ENCODE results near the gene TRIO. TPM values are rescaled to one million over a fixed set of nuclear protein-coding genes. Genes with fewer than 3 reads are reported as not detected.

Gene TRIO
- total RNA-seq, 5 donors from 2014 or later (not counting 1 experiment from before 2014, with no cell fraction given) = 6.2 to 31.1 (median 11.8) TPM

- ChIA-PET POLR2A (interaction anchor here in 1 of 2 donors (0.6 kb wide), 1 partner anchor 275 kb away, joined by 4 read pairs; no protein-coding TSS in a partner anchor), CTCF (no interaction called here)
- no peaks in the 10 kb centered on the region for H3K36me3 ChIP-seq (ENCODE audit: control insufficient read depth in 2 of 2, extremely low read depth in 1 of 2, insufficient read depth in 1 of 2, low read length in 1 of 2)
Observed at GRCh38 chr5:14374100-14374499, 231.0 kb downstream of the TRIO start.

GRCh38 chr5:14376789-14377188 lies 233.6 kb downstream of the TRIO start:
- ATAC-seq (replicated peaks in 1 of 4) (no peak), DNase-seq (no peak)
- H3K4me3 ChIP-seq (ENCODE audit: control insufficient read depth in 1 of 2, extremely low read depth in 1 of 2, low read length in 1 of 2) = no peak overlapping the region
- ChIA-PET POLR2A (interaction anchor here in 1 of 2 donors (0.7 kb wide), 1 partner anchor 237 kb away, joined by 3 read pairs; no protein-coding TSS in a partner anchor), CTCF (interaction anchor here in 1 of 2 donors (0.8 kb wide), 1 partner anchor 579 kb away, joined by 3 read pairs; no protein-coding TSS in a partner anchor)
- peaks cover 0 to 8% of the 10 kb centered on the region in 2 donors for H3K27me3 Mint-ChIP-seq
- WGBS (ENCODE audit: insufficient coverage) = no CpG with 5 or more reads among the region's 3 CpGs
- H3K9me3 ChIP-seq = no peaks in the 10 kb centered on the region
- no peak overlapping the region for H3K27ac Mint-ChIP-seq
- no peaks in the 10 kb centered on the region for H3K36me3 ChIP-seq (ENCODE audit: control insufficient read depth in 2 of 2, extremely low read depth in 1 of 2, insufficient read depth in 1 of 2, low read length in 1 of 2)
- no peaks in the 10 kb centered on the region for H3K36me3 Mint-ChIP-seq
- no peak overlapping the region for H3K27ac ChIP-seq (ENCODE audit: low read length)
- H3K4me1 Mint-ChIP-seq = no peaks in the 10 kb centered on the region
- no peaks in the 10 kb centered on the region for H3K4me1 ChIP-seq (ENCODE audit: control insufficient read depth in 1 of 2, extremely low read depth in 1 of 2, insufficient read depth in 2 of 2, low read length in 2 of 2)
- H3K9me3 Mint-ChIP-seq = no peaks in the 10 kb centered on the region
- H3K27me3 ChIP-seq (replicated peaks in 1 of 2; ENCODE audit: control insufficient read depth in 2 of 2, extremely low read depth in 1 of 2, insufficient read depth in 2 of 2, low read length in 1 of 2) = peaks cover 0 to 6% of the 10 kb centered on the region in 2 experiments
- no peak overlapping the region for H3K4me3 Mint-ChIP-seq

More at GRCh38 chr5:14374100-14374499, 231.0 kb downstream of the TRIO start:
- Mint-ChIP-seq H3K27ac (no peak overlapping the region), H3K9me3 (no peaks in the 10 kb centered on the region), H3K36me3 (no peaks in the 10 kb centered on the region), H3K27me3 (peaks cover 0 to 2% of the 10 kb centered on the region in 2 donors), H3K4me3 (no peak overlapping the region), H3K4me1 (no peaks in the 10 kb centered on the region)
- Histone ChIP-seq H3K27me3 (replicated peaks in 1 of 2; ENCODE audit: control insufficient read depth in 2 of 2, extremely low read depth in 1 of 2, insufficient read depth in 2 of 2, low read length in 1 of 2) (peaks cover 0 to 3% of the 10 kb centered on the region in 2 experiments), H3K9me3 (no peaks in the 10 kb centered on the region), H3K27ac (ENCODE audit: low read length) (no peak overlapping the region), H3K4me3 (ENCODE audit: control insufficient read depth in 1 of 2, extremely low read depth in 1 of 2, low read length in 1 of 2) (no peak overlapping the region), H3K4me1 (ENCODE audit: control insufficient read depth in 1 of 2, extremely low read depth in 1 of 2, insufficient read depth in 2 of 2, low read length in 2 of 2) (no peaks in the 10 kb centered on the region)
- 93% methylated on average over 4 of the region's 8 CpGs for WGBS (ENCODE audit: insufficient coverage)
- ATAC-seq (replicated peaks in 1 of 4) (no peak), DNase-seq (no peak)

- WGBS (ENCODE audit: insufficient coverage) = 95% methylated on average over 22 of the region's 35 CpGs
- POLR2A ChIA-PET = no interaction called here
Observed at GRCh38 chr5:14379739-14380497, 236.8 kb downstream of the TRIO start.

GRCh38 chr5:14380712-14381111 lies 237.6 kb downstream of the TRIO start:
- H3K27ac ChIP-seq (ENCODE audit: low read length) = no peak overlapping the region
- DNase-seq = no peak
- no peak overlapping the region for H3K4me3 ChIP-seq (ENCODE audit: control insufficient read depth in 1 of 2, extremely low read depth in 1 of 2, low read length in 1 of 2)
- Mint-ChIP-seq H3K9me3 (no peaks in the 10 kb centered on the region), H3K36me3 (no peaks in the 10 kb centered on the region), H3K4me1 (peaks cover 0 to 10% (median 0%) of the 10 kb centered on the region in 3 donors), H3K27me3 (peaks cover 0 to 17% of the 10 kb centered on the region in 2 donors), H3K27ac (no peak overlapping the region), H3K4me3 (no peak overlapping the region)
- POLR2A ChIA-PET = no interaction called here
- H3K4me1 ChIP-seq (ENCODE audit: control insufficient read depth in 1 of 2, extremely low read depth in 1 of 2, insufficient read depth in 2 of 2, low read length in 2 of 2) = no peaks in the 10 kb centered on the region
- peaks cover 0 to 10% of the 10 kb centered on the region in 2 experiments for H3K27me3 ChIP-seq (replicated peaks in 1 of 2; ENCODE audit: control insufficient read depth in 2 of 2, extremely low read depth in 1 of 2, insufficient read depth in 2 of 2, low read length in 1 of 2)
- no peaks in the 10 kb centered on the region for H3K9me3 ChIP-seq
- CTCF ChIA-PET = no interaction called here
- 83% methylated on average over 1 of the region's 4 CpGs for WGBS (ENCODE audit: insufficient coverage)
- H3K36me3 ChIP-seq (ENCODE audit: control insufficient read depth in 2 of 2, extremely low read depth in 1 of 2, insufficient read depth in 1 of 2, low read length in 1 of 2) = no peaks in the 10 kb centered on the region
- no peak for ATAC-seq (replicated peaks in 1 of 4)

More at GRCh38 chr5:14379739-14380497, 236.8 kb downstream of the TRIO start:
- no peaks in the 10 kb centered on the region for H3K9me3 Mint-ChIP-seq
- no peaks in the 10 kb centered on the region for H3K4me1 ChIP-seq (ENCODE audit: control insufficient read depth in 1 of 2, extremely low read depth in 1 of 2, insufficient read depth in 2 of 2, low read length in 2 of 2)
- peaks cover 0 to 17% of the 10 kb centered on the region in 2 donors for H3K27me3 Mint-ChIP-seq
- no peaks in the 10 kb centered on the region for H3K36me3 Mint-ChIP-seq
- H3K4me3 Mint-ChIP-seq = no peak overlapping the region
- H3K27ac ChIP-seq (ENCODE audit: low read length) = no peak overlapping the region
- no peak for ATAC-seq (replicated peaks in 1 of 4)
- H3K4me1 Mint-ChIP-seq = peaks cover 0 to 5% (median 0%) of the 10 kb centered on the region in 3 donors
- no peak for DNase-seq
- CTCF ChIA-PET = no interaction called here
- no peak overlapping the region for H3K27ac Mint-ChIP-seq
- peaks cover 0 to 10% of the 10 kb centered on the region in 2 experiments for H3K27me3 ChIP-seq (replicated peaks in 1 of 2; ENCODE audit: control insufficient read depth in 2 of 2, extremely low read depth in 1 of 2, insufficient read depth in 2 of 2, low read length in 1 of 2)
- H3K9me3 ChIP-seq = no peaks in the 10 kb centered on the region
- H3K4me3 ChIP-seq (ENCODE audit: control insufficient read depth in 1 of 2, extremely low read depth in 1 of 2, low read length in 1 of 2) = no peak overlapping the region
- H3K36me3 ChIP-seq (ENCODE audit: control insufficient read depth in 2 of 2, extremely low read depth in 1 of 2, insufficient read depth in 1 of 2, low read length in 1 of 2) = no peaks in the 10 kb centered on the region

GRCh38 chr5:14382640-14383039 lies 239.5 kb downstream of the TRIO start:
- CTCF ChIA-PET = no interaction called here
- H3K27ac Mint-ChIP-seq = no peak overlapping the region
- no peaks in the 10 kb centered on the region for H3K36me3 Mint-ChIP-seq
- peaks cover 0 to 15% of the 10 kb centered on the region in 2 donors for H3K27me3 Mint-ChIP-seq
- Histone ChIP-seq H3K27me3 (replicated peaks in 1 of 2; ENCODE audit: control insufficient read depth in 2 of 2, extremely low read depth in 1 of 2, insufficient read depth in 2 of 2, low read length in 1 of 2) (peaks cover 0 to 10% of the 10 kb centered on the region in 2 experiments), H3K4me1 (ENCODE audit: control insufficient read depth in 1 of 2, extremely low read depth in 1 of 2, insufficient read depth in 2 of 2, low read length in 2 of 2) (no peaks in the 10 kb centered on the region), H3K36me3 (ENCODE audit: control insufficient read depth in 2 of 2, extremely low read depth in 1 of 2, insufficient read depth in 1 of 2, low read length in 1 of 2) (no peaks in the 10 kb centered on the region), H3K9me3 (no peaks in the 10 kb centered on the region), H3K27ac (ENCODE audit: low read length) (no peak overlapping the region), H3K4me3 (ENCODE audit: control insufficient read depth in 1 of 2, extremely low read depth in 1 of 2, low read length in 1 of 2) (no peak overlapping the region)
- no CpG with 5 or more reads among the region's 4 CpGs for WGBS (ENCODE audit: insufficient coverage)
- POLR2A ChIA-PET = no interaction called here
- DNase-seq (no peak), ATAC-seq (replicated peaks in 1 of 4) (no peak)
- H3K4me3 Mint-ChIP-seq = no peak overlapping the region
- H3K9me3 Mint-ChIP-seq = no peaks in the 10 kb centered on the region
- peaks cover 0 to 10% (median 0%) of the 10 kb centered on the region in 3 donors for H3K4me1 Mint-ChIP-seq

GRCh38 chr5:14383923-14384322 lies 240.8 kb downstream of the TRIO start:
- CTCF ChIA-PET = interaction anchor here in 1 of 2 donors (0.6 to 1.0 kb wide), 3 partner anchors 31 to 264 kb away, joined by 3 to 10 read pairs (median 3); no protein-coding TSS in a partner anchor
- H3K27ac ChIP-seq (ENCODE audit: low read length) = no peak overlapping the region

More at GRCh38 chr5:14383923-14384322, 240.8 kb downstream of the TRIO start:
- Histone ChIP-seq H3K9me3 (no peaks in the 10 kb centered on the region), H3K4me3 (ENCODE audit: control insufficient read depth in 1 of 2, extremely low read depth in 1 of 2, low read length in 1 of 2) (no peak overlapping the region), H3K27me3 (replicated peaks in 1 of 2; ENCODE audit: control insufficient read depth in 2 of 2, extremely low read depth in 1 of 2, insufficient read depth in 2 of 2, low read length in 1 of 2) (peaks cover 0 to 8% of the 10 kb centered on the region in 2 experiments), H3K36me3 (ENCODE audit: control insufficient read depth in 2 of 2, extremely low read depth in 1 of 2, insufficient read depth in 1 of 2, low read length in 1 of 2) (no peaks in the 10 kb centered on the region), H3K4me1 (ENCODE audit: control insufficient read depth in 1 of 2, extremely low read depth in 1 of 2, insufficient read depth in 2 of 2, low read length in 2 of 2) (no peaks in the 10 kb centered on the region)
- H3K4me3 Mint-ChIP-seq = no peak overlapping the region
- no peak overlapping the region for H3K27ac Mint-ChIP-seq
- no peak for DNase-seq
- H3K4me1 Mint-ChIP-seq = peaks cover 0 to 10% (median 0%) of the 10 kb centered on the region in 3 donors
- H3K36me3 Mint-ChIP-seq = no peaks in the 10 kb centered on the region
- no peaks in the 10 kb centered on the region for H3K9me3 Mint-ChIP-seq
- WGBS (ENCODE audit: insufficient coverage) = 97% methylated on average over 7 of the region's 11 CpGs
- POLR2A ChIA-PET = no interaction called here
- peaks cover 0 to 15% of the 10 kb centered on the region in 2 donors for H3K27me3 Mint-ChIP-seq
- no peak for ATAC-seq (replicated peaks in 1 of 4)

All from T-cell (primary cell).